ENCODE measurements around the gene LRRC45.
A peak's percentile ranks its signal among the peaks of the same experiment; 100 is the strongest.

LRRC45 gene

DNA sequence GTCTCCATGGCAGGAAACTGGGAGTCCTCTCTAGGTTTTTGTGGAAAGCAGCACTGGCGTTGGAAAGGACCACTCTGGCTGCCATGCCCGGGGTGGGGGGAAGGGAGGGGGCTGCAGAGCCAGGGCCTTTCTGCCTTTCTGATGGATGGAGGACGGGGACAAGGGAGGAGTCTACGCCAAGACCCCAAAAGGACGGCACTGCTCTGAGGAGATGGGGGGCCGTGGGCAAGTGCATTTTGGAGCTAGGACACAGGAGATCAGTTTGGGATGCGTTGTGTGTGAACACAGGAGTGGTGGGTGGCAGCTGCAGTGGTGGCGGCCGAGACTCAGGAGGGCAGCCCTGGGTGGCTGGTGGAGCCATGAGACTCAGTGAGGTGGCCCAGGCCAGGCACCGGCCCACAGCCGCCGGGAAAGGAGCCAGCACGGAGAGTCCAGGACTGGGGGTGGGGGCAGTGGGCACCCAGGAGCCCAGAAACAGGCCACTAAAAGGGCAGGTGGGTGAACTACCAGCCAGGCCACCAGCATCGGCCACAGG, 2.5 kb upstream of the LRRC45 start:
- DNase-seq: no peak

DNA sequence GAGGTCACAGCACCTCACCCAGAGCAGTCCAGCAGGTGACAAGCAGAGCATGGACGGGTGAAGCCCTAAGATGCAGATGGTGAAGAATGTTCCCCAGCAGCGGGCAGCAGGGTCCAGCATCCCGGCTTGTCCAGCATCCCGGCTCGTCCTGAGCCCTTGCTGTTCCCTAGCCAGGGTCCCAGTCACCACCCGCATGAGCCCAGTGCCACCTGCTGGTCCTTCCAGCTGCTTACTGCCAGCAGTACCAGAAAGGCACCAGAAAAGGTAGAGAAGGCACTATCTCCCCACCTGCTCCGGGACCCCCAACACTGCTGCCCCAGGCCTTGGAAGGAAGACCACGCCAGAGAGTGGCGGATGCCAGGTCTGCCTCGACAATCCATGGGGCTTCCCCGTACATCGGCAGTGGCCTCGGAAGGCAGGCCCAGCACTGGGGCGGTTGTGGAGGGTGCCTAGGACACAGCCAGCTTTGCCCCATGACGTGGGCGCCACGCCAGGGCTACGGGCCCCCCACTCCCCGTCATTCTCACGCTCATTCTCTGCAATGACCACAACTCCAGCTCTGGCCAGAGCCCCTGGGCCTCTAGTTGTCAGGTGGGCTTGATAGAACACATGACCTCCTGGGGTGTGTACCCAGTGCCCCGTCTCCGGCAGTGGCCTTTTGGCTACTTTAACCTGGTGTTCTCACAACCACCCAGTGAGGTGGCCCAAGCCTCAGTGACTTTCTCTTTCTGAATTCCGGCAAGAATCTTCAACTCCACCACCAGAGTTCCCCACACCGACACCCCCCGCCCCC, 1.8 kb upstream of the LRRC45 start:
- DNase-seq: peak; percentile 75

DNA sequence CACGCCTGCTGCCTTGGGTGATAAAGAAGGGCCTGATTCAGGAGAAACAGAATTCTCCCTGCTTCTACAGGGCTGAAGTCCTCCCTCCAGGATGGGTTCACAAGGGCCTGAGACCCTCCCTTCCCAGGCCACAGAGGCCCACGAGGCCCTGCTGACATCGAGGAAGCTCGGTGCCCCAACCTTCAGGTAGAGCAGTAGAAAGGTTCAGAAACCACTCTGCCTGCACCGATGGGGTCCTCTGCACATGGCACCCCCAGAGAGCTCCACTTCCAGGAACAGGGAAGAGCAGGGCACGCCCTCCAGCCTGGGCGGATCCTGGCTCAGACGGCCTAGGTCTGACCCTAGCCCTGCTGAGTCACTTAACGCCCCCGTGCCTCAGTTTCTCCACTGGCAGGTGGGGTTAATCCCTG, 1.2 kb upstream of the LRRC45 start:
- DNase-seq: no peak

DNA sequence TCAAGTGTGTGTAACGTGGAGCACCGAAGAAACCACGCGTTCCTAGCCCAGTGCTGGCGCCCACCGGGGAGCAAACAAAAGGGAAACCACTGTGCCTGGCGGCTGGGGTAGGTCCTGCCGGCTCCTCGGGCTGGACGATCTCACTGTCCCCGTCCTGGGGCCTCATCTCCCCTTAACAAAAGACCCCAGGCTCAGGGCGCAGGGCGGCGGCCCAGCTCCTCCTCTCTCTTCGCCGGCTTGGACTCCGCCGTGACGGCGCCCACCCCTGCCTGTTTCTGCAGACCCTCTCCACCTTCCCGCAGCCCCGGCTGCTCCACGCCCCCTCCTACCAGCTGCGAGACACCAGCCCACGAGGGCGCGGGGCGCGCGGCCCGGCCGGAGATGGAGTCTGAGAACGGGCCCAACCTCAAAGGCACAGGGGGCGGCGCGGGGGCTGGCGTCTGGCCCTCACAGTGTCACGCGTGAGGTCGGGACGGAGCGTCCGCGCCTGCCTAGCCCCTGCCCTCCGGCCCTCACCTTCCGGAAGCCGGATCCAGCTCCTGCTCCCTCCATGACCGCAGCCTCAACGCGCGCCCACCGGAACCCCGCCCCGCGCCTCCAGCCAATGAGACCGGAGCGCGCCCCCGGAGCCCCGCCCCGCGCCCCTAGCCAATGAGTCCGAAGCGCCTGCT, 660 bp upstream of the LRRC45 start, which contains the start of gene CENPX:
TSS of gene CENPX (minus strand) at position 569 of the 671 bp plus-strand sequence. CDS start at position 552, 17 bp downstream.
- DNase-seq: no peak

DNA sequence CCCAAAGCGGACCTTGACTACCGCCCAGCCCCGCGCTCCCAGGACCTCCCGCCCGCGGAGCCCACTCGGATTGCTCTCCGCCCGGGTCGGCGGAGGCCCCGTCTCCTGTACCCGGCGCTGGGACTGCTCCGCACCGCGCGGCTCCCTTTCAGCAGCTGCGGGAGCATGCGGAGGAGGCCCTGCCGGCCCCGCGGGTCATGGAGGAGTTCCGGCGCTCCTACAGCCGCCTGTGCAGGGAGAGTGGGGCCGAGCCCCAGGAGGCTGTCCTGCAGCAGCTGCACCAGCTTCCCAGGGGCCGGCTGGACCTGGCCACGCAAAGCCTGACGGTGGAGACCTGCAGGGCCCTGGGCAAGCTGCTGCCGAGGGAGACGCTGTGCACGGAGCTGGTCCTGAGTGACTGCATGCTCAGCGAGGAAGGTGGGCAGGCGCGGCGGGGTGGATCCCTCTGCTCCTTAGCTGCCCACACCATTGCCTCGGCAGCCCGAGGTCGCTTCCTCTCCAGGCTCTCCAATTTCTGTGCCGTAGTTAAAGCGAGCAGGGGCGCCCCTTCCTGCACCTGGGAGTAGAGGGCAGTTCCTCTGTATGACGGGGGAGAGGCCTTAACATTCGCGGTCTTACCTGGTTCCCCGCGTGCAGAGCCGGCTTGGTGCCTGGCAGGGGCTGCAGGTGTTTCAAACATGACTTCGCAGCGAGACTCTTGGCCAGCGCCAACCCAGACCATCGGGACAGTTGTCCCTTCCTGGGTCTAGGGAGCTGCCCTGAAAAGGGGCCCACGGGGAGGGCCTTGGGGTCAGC, 539 bp downstream of the LRRC45 start:
- DNase-seq: peak; percentile 73

DNA sequence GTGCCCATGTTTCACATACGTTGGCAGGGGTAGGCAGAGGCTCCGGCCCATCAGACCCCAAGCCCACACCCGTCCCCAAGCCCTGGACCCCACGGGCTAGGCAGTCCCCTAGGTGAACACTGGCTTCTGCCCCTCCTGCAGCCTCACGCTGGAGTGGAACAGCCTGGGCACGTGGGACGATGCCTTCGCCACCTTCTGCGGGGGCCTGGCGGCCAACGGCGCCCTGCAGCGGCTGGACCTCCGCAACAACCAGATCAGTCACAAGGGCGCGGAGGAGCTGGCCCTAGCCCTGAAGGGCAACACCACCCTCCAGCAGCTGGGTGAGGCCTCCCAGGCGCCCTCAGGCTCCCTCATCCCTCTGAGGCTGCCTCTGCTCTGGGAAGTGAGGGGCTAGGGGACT, 1.8 kb downstream of the LRRC45 start:
- DNase-seq: no peak

DNA sequence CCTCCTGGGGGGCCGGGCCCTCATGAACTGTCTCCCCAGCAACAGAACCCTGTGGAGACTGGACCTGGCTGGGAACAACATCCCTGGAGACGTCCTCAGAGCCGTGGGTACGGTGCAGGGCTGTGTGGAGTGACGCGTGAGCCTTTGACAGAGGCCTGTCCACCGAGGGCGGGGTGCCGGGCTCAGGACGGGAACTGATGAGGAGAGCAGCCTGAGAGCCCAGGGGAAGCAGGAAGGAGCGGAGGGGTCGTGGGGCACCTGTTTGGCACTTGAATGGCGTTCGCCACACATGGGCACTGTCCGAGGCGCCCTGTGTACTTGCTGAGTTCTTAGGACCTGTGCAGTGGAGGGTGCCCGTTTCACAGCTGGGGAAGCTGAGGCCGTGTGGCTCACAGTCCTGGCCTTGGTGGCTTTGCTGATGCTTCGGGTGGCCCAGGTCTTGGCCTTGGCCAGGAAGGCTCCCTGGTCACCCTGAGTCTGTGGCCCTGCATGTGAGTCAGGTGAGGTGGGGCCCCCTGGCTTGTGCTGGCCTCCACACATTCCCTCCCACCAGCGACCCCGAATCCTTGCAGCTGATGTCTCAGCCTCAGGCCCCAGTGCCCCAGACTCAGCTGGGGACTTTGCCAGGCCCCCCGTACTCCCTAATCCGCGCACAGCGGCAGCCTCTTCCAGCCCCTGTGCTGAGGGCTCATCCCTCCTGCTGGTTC, 2.4 kb downstream of the LRRC45 start:
- no peak for DNase-seq

DNA sequence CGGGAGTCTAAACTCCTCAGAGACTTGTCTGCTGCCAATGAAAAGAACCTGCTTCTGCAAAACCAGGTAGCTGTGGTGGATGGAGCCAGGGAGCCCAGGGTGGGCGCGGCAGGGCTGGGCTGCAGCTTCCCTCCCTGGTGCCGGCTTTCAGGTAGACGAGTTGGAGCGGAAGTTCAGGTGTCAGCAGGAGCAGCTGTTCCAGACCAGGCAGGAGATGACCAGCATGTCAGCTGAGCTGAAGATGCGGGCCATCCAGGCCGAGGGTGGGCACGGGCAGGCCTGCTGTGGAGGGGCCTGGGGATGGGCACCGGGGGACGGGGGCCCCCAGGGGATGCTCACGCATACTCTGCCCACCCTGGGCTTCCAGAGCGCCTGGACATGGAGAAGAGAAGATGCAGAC, 5.1 kb downstream of the LRRC45 start:
- DNase-seq: no peak

DNA sequence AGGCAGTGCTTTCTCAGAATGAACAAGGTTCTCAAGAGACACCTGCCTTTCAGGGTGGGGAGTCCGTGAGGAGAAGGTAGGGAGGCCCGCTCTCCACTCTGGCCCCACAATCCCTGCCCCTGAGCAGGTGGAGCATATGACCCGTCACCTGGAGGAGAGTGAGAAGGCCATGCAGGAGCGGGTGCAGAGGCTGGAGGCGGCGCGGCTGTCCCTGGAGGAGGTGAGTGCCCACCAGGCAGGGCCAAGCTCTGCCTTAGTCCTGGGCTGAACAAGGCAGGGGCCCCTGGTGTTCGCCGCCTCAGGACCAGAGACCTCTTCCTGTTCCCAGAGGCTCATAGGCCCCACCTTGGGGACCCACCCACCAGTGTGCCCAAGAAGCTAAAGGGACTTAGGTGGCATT, 5.9 kb downstream of the LRRC45 start:
- DNase-seq: no peak

DNA sequence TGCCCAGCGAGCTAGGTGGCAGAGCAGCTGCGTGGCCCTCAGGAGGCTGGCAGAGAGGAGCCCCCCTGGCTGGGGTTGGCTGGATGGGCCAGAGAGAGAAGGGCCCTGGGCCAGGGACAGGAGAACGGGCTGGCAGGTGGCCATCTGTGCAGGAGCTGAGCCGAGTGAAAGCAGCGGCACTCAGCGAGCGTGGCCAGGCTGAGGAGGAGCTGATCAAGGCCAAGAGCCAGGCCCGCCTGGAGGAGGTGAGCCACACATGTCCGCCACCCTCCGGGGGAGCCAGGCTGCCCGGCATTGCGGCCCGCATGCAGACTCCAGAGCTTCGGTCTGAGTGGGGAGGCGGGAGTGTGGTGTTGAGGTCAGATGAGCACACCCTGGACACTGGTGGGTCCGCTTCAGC, 6.3 kb downstream of the LRRC45 start:
- DNase-seq: no peak

DNA sequence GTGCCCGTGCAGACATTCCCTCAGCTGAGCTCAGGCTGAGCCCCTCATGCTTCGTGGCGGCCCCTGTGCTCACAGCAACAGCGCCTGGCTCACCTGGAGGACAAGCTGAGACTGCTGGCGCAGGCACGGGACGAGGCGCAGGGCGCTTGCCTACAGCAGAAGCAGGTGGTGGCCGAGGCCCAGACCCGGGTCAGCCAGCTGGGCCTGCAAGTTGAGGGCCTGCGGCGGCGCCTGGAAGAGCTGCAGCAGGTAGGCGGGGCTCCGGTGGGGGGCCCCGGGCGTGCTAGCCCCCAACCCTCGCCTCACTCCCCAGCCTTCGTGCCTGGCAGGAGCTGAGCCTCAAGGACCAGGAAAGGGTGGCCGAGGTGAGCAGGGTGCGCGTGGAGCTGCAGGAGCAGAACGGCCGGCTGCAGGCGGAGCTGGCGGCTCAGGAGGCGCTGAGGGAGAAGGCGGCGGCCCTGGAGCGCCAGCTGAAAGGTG, 6.9 kb downstream of the LRRC45 start:
- no peak for DNase-seq

DNA sequence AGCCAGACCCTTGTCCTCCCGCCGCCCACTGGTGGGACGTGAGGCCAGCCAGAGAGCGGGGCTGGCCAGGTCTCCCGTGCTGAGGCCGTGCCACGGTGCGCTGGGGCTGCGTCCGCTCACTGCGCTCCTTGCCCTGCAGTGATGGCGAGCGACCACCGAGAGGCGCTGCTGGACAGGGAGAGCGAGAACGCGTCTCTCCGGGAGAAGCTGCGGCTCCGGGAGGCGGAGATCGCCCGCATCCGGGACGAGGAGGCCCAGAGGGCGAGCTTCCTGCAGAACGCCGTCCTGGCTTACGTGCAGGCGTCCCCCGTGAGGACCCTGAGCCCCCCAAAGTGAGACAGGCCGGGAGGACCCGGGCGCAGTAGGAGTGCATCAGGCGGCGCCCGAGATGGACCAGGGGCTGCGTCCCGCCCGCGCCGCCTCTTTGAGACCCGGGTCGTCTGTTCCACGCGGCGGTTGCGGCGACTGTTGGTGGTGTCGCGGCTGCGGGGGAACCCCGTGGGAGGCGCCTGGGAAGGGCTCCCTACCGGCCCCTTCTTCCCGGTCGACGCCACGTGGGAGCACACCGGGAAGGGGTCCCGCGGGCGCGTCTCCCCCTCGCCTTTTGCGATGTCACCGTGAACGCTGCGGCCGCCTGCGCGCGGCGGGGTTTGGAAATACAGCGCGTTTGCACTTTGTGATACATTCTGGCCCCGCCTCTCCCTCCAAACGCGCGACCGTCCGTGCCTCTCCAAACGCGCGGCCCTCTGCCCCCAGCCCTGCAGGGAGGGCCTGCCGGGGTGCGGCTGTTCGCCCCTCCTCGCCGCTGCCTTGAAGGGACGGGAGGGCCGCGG, 7.6 kb downstream of the LRRC45 start:
- DNase-seq: peak; percentile 90

DNA sequence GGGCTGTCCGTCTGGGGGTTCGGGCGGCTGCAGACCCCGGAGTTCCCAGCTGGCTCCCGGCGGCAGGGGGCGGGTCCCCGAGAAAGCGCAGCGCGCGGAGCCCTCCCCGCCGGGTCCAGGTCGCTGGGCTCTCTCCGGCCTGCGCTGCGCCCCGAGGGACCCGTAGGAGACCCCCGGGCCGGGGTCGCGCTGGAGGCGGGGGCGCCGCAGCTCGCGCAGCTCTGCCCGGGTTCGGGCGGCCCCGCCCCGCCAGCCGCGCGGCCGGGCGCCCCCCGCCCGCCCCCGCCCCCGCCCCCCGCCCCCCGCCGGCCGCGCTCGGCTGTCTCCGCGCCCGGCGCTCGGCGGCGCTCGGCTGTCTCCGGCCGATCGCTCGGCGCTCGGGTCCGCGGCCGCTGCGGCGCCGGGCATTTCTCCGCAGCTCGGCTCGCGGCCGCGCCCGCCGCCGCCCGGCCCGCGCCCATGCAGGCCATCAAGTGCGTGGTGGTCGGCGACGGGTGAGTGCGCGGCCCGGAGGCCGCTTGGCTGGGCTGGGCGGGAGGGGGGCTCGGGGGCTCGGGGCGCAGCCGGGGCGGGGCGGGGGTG, 8.3 kb downstream of the LRRC45 start, which contains the start of gene RAC3:
TSS of gene RAC3 (plus strand) at position 376 of the 582 bp plus-strand sequence. CDS start at position 460, 84 bp downstream.
- DNase-seq: no peak

DNA sequence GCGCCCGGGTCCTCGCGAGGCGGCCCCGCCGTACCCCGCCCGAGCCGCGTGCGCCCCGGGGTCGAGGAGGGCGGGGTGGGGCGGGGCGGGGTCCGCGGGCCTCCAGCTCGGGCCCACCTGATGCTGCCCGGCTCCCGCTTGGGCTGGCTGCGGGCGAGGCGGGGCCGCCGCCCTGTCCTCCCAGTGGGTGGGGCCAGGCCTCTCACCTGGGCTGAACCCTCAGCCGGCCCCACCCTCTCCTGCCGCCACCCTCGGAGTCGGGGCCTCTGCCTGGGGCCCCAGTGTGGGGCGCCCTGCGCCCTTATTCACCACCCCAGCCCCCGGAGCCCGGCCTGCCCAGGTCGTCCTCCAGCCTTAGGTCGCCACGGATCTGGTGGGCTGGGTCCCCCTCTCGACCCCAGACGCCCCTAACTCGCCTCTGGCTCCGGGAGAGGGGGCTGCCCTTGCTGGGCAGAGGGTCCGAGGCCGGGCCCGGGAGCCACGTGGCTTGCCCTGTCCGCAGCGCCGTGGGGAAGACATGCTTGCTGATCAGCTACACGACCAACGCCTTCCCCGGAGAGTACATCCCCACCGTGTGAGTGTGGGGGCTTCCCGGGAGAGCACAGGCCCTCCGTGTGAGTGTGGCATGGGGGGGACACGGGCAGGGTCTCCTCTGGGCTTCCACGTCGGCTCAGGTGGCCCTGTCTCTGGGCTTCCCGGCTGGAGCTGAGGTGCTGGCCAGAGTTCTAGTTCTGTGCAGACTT, 9.0 kb downstream of the LRRC45 start:
- no peak for DNase-seq

DNA sequence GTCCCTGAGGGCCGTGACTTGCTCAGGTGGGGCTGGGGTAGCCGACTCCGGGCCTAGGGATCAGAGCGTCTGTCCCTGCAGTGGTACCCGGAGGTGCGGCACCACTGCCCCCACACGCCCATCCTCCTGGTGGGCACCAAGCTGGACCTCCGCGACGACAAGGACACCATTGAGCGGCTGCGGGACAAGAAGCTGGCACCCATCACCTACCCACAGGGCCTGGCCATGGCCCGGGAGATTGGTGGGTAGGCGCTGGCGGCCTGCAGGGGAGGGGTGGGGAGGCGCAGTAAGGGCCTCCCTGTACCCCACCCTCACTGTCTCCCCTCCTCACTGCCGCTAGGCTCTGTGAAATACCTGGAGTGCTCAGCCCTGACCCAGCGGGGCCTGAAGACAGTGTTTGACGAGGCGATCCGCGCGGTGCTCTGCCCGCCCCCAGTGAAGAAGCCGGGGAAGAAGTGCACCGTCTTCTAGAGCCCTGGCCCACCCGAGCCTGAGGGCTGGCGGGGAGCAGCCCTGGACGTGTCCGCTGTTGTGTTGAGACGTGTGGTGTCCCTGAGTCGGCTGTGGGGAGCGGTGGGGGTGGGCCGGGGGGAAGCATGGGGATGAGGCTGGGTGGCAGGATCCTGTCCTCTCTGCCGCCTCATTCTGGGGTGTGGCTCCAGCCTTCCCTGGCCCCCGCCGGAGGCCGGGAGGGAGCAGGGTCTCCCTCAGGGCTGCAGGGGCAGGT, 10.4 kb downstream of the LRRC45 start:
- DNase-seq: no peak

DNA sequence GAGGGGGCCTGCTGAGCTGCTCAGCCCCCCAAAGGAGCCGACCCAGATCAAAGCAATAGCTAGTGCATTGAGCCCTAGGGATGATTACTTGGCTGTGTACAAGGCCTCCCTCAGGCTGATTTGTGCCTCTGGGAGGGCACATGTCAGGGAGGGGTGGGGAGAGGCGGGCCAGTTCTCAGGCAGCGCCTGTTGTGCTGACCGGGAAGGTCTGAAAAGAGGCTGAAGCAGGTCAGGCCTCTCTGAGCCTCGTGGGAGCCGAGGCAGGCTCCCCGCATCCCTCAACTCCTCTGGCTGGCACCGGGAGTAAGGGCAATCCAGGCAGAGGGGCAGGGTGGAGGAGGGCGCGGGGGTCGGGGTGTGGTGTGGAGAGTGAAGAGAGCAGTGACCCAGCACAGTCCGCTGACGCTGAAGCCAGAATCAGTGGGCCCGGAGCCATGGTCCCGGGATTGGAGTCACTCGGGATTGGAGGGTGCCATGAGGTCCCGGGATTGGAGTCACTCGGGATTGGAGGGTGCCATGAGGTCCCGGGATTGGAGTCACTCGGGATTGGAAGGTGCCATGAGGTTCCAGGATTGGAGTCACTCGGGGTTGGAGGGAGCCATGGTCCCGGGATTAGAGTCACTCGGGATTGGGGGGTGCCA, 11.4 kb downstream of the LRRC45 start:
- no peak for DNase-seq

DNA sequence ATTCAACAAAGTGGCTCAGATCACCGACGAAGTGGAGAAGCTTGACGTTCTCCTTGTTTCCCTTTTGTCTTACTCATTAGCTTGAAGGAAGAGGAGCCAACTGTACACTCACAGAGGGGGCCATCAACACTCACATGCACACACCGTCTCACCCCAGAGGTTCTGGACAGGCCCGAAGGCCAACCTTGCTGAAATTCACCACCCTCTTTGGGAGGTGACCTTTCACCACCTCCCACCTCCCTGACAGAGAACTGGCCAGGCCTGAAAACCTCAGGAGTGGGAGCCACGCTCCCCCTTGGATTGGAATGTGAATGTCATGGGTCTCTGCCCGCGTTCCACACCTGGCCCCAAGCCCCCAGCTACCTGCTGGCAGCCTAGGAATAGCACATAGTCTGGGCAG, 12.4 kb downstream of the LRRC45 start:
- DNase-seq: no peak

DNA sequence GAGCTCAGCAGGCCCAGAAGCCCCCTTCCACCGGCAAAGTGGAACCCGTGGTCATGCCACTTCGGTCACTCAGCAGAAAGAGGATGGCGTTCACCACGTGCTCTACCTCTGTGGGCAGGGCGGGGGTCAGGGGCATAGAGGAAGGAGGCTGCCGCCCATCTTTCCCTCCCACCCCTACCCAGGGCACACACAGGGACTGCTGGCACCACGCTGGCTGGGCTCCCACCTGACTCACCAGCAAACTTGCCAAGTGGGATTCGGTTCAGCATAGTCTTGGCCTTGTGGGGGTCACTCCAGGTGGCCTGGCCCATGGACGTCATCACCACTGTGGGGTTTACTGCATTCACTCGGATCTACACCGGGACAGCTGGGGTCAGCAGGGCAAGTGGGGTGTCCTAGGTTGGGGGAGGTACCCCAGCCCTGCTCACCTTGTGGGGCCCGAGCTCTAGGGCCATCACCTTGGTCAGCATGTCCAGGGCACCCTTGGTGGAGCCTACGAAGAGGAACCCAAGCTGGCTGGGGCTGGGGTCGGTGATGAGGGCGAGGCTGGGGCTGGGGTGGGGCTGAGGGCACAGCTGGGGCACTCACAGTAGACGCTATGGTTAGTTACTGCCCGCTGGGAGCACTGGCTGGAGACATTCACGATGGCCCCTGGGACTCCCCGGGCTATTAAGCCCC, 13.0 kb downstream of the LRRC45 start:
- no peak for DNase-seq
